Measurements from ENCODE around the gene PRRT1.

DNA sequence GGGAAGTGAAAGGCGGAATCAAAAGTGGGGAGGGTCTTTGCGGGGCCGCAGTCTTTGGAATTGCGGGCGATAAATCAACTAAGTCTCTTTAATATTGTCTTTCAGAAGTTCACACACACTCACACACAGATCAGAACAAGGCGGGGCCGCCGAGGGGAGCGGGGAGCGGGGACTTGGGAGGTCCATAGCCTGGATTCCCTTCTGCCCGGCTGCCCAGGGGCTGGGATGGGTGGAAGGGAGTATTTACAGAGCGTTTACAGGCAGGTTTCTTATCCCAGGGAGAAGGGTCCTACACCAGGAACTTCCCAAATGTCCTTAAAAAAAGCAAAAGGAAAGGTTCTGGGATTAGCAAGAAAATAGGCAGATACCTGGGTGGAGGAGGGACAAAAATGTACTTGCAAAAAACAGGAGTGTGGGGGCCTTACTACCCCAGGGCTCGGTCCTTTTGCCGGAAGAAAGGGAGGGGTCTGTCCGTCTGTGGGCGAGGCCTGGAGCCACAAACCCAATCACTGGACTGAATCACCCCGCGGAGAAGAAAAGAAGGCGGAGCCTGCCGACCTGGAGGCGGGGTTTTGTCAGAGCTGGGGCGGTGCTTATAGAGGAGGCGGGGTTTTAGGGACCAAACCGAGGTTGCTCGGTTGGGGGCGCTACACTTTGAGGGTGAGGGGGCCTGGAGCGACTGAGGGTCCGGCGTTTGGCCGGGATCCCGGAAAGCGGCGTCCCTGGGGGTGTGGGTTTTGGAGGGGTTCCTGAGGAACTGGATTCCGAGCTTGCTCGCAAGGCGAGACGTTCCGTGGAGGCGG lies 3.2 kb downstream of the PRRT1 start:
- TF ChIP-seq POLR2A (IDR thresholded peaks at IDR 0.05), result no peak
- TF ChIP-seq, protein P1, sequence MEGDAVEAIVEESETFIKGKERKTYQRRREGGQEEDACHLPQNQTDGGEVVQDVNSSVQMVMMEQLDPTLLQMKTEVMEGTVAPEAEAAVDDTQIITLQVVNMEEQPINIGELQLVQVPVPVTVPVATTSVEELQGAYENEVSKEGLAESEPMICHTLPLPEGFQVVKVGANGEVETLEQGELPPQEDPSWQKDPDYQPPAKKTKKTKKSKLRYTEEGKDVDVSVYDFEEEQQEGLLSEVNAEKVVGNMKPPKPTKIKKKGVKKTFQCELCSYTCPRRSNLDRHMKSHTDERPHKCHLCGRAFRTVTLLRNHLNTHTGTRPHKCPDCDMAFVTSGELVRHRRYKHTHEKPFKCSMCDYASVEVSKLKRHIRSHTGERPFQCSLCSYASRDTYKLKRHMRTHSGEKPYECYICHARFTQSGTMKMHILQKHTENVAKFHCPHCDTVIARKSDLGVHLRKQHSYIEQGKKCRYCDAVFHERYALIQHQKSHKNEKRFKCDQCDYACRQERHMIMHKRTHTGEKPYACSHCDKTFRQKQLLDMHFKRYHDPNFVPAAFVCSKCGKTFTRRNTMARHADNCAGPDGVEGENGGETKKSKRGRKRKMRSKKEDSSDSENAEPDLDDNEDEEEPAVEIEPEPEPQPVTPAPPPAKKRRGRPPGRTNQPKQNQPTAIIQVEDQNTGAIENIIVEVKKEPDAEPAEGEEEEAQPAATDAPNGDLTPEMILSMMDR (IDR thresholded peaks at IDR 0.05), result no peak

Measured in thyroid gland (tissue), 4 donors.